Pons (tissue), 1 donor: Measurements from ENCODE around the gene RAD9A.

Experiments
- DNase-seq: peaks from one replicate; pipeline ENCODE4 v3.0.0-alpha.2; 2016; ENCODE audit warnings: low spot score

RAD9A gene

GRCh38 chr11:67391304-67392182 is at the start of gene RAD9A:
Gene RAD9A (plus strand): TSS chr11:67391986. CDS start chr11:67392045, 59 bp downstream.
- DNase-seq: peak; percentile 93

GRCh38 chr11:67344264-67344663 is 47.5 kb upstream of the RAD9A start:
- no peak for DNase-seq

GRCh38 chr11:67345247-67345919 is 46.4 kb upstream of the RAD9A start:
- no peak for DNase-seq

GRCh38 chr11:67345920-67346819 is 45.6 kb upstream of the RAD9A start:
- DNase-seq: no peak

DNA sequence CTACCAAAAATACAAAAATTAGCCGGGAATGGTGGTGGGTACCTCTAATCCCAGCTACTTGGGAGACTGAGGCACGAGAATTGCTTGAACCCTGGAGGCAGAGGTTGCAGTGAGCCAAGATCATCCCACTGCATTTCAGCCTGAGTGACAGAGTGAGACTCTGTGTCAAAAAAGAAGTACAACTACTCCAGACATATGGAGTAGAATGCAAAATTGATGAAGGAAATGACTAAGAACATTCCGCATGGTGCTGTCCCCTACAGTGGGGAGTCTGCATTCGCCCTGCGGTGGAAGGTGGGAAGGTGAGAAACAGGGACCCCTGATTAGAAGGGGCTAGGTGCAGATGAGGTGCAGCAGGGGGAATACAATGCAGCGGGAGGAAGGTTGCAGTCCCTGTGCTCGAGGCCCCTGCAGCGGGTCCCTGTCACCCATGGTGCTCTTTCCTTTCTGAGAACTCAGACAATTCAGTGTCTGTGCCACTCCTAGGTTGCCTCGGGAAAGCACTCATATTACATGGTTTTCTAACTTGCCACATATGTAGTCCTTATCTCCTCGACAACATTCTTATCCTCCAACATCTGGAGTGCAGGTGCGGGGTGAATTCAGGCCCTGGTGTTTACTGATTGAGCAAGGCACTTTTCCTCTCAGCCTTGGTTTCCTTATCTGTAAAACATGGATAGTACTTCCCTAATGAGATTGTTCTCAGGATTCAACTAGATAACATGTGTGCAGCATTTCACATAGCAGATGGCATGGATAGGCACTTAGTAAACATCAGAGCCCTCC is 43.6 kb upstream of the RAD9A start:
- DNase-seq: no peak

GRCh38 chr11:67349036-67349435 is 42.8 kb upstream of the RAD9A start:
- DNase-seq: no peak

DNA sequence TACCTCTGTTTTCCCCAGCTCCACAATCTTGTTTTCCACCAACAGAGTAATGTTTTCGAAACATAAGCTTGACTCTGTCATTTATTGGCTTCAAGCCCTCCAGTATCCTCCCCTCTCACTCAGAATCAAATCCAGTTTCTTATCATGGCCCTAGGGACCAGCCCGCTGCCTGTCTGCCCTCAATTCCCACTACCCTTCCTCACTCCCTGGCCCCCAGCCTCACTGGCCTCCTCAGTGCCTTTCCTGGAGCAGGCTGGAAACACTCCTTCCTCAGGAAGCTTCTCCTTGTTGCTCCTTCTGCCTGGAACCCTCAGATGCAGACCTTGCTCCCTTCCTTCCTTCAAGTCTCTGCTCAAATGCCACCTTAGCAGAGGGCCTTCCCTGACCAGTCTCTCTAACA is 42.3 kb upstream of the RAD9A start:
- no peak for DNase-seq

- DNase-seq: no peak
Observed at GRCh38 chr11:67349928-67350465, 41.8 kb upstream of the RAD9A start.

DNA sequence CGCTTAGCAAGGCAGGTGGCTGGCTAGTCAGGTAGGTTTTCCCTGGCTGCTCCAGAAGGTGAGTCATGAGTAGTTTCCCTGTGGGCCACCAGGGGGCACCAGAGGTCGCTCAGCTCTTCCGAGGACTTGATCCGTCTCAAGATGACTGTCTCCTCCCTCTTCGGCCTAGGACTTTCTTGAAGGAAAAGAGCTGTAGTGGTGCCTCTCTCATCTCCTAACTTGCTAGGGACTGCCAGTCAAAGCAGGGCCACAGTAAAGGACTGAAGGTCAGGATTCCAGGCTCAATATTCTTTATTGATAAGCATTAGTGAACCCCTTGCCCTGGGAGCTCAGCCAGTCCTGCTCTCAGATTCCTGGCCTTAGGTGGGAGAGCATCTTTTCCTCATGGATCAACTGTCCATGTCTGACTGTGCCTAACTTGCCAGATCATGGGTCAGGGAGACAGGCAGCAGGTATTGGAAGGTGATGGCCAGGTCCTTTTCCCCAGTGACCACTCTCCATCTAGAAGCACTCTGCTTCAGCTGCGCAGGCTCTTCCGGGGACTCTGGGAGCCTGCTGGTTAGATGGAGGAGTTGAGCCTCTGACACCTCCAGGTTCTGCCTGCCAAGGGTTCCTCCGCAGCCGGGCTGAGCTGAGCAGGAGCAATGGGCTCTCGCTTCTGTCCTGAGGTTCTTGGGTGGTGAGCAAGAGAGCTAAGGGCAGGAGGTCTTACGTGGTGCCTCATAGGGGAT is 40.3 kb upstream of the RAD9A start:
- DNase-seq: peak; percentile 68

DNA sequence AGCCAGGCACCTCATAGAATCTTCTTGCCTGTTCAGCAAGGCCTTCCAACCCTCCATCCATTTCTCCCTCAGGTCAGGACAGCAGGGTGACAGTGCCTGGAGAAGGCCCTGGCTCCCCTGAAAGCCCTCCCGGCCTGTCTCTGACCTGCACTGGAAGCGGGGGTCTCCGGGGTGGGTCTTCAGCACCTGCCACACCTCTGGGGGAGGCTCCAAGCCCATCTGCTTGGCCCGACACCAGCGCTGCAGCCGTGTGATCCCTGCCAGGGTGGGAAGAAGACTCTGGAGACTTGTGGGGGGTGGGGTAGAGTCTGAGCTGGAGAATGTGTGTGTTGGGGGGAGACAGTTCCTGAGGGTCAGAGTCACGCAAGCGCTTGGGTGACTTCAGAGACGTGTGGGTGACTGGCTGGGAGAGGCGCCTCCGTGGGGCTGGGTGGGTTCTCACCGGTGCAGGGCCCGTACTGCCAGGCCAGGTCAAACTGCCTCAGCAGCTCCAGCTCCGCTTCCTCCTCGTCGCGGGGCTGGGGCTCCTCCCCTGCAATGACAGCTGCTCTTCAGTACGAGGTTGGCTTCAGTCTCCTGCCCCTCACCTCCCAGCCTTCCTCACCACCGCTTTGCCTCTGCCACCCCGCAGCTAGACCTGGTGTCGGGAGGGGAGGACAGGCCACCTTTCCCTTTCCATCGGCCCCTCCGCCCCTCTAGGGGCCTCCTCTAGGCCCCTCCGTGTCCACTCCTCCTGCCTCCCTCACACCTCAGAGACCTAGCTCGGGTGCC is 39.1 kb upstream of the RAD9A start:
- DNase-seq: no peak

DNA sequence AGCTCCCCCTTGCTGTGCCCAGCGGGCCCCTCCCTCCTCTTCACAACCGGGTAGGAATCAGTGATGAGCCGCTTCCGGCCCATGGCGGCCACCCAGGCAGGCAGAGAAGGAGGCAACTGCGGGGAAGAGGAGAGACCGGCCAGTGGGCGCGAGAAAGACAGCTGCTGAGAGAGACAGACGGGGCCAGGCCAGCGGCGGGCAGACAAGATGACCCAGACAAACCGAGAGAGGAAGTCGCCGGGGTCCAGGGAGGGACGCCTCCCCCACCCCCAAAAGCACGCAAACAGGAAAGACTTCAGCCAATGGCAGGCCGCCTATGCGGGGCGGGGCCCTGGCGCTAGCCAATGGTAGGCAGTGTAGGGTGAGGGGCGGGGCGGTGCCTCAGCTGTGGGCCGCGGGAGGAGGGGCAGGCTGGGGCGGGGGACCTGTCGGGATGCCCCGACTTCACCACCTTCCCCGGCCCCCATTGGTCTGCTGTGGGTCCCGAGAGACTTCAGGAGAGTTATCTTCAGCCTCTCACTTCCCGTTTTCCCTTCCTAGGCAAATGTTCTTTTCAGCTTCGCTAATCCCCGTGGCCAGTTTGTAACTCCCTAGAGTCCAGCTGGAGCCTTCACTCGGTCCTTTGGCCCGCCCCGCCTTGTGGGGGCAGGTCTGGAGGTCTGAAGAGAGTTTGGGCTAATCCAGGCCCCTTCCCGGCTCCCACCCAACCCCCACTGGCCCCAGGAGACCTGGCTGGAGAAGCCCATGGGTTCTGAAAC is 38.3 kb upstream of the RAD9A start, which contains the start of gene POLD4:
POLD4 (minus strand) TSS at position 230 of the 758 bp plus-strand sequence; CDS start at position 83, 147 bp downstream.
- DNase-seq: peak; percentile 95

DNA sequence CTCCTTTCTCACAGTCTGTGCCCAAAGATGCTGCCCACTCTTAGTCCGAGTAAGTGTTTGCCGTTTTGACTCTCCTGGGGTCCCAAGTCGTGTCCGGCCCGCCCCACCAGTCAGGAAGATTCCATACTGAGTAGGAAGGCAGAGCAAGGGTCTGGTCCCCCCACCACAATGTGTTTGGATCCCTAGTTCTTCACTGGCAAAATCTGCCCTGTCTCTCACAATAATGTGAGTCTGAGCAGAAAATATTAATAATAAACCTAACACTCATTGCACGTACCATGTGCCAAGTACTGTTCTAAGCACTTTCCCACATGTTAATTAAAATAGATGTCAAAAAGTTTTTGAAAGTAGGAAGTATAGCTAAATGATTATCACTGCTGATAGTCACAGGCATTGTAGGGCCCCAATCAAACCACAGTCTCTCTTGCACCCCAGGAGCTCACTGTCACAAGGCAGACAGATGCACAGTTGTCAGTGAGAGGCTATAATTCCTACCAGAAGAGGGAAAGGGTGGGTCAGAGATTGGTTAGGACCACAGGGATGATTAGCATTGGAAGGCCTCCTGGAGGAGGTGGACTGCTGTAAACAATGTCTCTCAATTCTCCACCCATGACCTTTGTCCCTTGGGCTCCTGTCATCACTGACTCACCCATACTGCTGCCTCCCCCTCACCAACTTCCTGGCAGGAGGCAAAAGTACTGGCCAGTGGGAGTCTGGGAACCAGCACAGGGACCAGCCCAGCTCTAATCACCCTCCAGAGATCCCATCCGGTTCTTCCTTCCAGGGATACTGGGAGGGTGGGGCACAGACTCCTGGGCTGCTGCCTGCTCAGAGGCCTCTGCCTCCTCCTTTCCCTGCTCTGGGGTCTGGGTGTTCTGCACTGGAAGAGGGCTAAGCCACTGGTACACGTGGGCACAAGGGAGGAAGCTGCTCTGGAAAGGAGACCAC is 37.4 kb upstream of the RAD9A start:
- DNase-seq: no peak

- DNase-seq: no peak
Observed at GRCh38 chr11:67355023-67355793, 36.6 kb upstream of the RAD9A start.

DNA sequence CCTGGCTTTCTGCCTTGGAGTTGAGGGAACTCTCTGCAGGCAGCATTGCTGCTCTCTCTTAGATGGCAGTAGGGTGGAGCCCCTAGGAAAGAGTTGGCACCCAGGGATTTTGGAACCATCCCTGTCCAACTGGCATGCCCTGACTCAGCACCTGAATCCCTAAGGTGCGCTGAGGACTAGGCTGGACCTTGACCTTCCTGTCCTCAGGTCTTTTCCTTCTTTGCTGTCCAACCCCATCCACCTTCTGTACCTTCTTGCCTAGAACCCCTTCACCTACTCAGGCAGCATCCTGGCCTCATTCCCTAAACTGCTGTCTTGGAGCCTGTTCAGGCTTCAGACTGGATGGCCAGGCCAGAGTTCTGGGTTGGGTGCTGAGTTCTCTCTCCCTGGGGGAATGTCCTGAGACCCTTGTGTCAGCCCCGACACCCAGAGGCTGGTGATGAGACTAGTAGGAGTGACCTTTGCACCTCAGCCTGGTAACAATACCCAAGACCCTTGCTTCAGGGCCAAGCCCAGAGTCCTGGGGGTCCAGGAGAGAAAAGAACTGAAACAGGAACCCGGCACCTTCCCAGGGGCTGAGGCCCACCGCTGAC is 35.9 kb upstream of the RAD9A start:
- DNase-seq: no peak

DNA sequence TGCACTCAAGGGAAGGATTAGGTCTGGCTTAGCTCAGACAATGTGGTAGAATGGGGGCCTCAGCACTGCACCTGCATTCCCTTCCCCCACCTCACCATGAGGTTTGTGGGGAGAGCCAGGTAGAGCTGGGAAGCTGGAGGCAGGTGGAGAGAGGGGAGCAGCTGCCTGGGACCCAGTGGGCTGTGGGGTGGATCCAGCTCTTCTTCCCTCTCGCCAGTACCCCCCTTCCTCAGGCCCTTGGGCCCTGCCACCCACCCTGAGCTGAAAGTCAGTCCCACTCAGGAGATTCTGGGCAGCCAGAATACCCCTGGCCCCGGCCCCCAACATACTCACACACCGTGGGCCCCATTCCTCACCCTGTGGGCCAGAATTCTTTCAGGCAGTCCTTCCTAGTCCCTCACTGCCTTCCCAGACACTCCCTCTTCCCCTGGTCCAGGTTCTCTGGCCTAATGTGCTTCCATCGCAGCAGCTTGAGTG is 35.4 kb upstream of the RAD9A start:
- DNase-seq: no peak

DNA sequence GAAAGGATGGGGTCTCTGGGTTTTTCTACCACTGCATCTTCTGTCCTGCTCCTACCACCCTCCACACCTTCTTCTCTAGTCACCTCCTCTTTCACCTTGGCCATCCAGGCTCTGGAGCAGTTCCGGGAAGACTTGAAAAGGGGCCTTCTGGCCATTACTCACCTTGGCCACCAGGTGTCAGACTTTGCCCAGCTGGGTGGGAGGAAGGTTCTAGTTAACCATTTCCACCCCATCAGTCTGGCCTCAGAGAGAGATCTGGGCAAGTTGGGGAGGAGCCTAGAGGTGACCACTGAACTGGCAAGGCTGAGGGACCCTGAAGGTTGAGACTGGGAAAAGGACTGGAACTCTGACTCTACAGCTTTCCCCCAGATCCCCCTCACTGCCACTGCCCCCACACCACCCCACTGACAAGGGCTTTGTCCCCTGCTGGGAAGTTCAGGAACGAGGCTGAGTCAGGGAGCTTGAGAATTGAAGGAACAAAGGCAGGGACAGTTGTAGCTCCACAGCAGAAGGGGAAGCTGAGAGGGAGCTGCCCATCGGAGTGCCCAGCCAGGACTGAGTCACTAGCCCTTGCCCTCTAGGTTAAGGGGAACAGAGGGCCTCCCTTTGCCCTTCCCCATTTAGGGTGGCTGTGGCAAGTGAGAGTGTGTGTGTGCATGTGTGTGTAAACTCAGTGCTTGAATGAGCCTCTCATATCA is 34.8 kb upstream of the RAD9A start:
- peak; percentile 65 for DNase-seq
